SK-N-SH treated with all-trans-retinoic acid at 6 μM for 48 hours (cell line): ENCODE data around the gene MAML3.

Experiments used
- ARNTL ChIP-seq: fragments of 450-650 bp; formaldehyde crosslinking; IDR thresholded peaks from 2 replicates; pipeline ENCODE4 v1.5.0; 2020; ENCODE audit warnings: low read depth, mild to moderate bottlenecking, moderate library complexity, borderline replicate concordance
- ISL1 ChIP-seq: fragments of 250-450 bp; sonication (Bioruptor Pico); IDR thresholded peaks from 2 replicates; pipeline ENCODE4 v2.1.2; 2022; ENCODE audit warnings: mild to moderate bottlenecking, moderate library complexity
- SNAI2 ChIP-seq: fragments of 250-450 bp; sonication (Bioruptor Pico); IDR thresholded peaks from 2 replicates; pipeline ENCODE4 v1.5.0; 2020; ENCODE audit warnings: mild to moderate bottlenecking, moderate library complexity
- TCF4 ChIP-seq: fragments of 250-450 bp; sonication (Bioruptor Pico); IDR thresholded peaks from 2 replicates; pipeline ENCODE4 v1.8.0; 2021; ENCODE audit warnings: mild to moderate bottlenecking, moderate library complexity, borderline replicate concordance
- ZC3H10 ChIP-seq: fragments of 250-450 bp; sonication (Bioruptor Pico); IDR thresholded peaks from 2 replicates; pipeline ENCODE4 v1.5.1; 2021; ENCODE audit warnings: mild to moderate bottlenecking, moderate library complexity
- ZFP3 ChIP-seq: fragments of 250-450 bp; sonication (Bioruptor Pico); IDR thresholded peaks from 2 replicates; pipeline ENCODE4 v1.5.0; 2020; ENCODE audit warnings: mild to moderate bottlenecking, moderate library complexity
- ZFP30 ChIP-seq: fragments of 450-650 bp; formaldehyde crosslinking; IDR thresholded peaks from 2 replicates; pipeline ENCODE4 v1.5.0; 2022; ENCODE audit warnings: mild to moderate bottlenecking, moderate library complexity
- ZNF565 ChIP-seq: fragments of 450-650 bp; formaldehyde crosslinking; conservative IDR thresholded peaks from 2 replicates; pipeline ENCODE4 v1.5.0; 2020; ENCODE audit warnings: low read depth, mild to moderate bottlenecking, moderate library complexity
- TF ChIP-seq, protein P1 (sequence below): fragments of 250-450 bp; sonication (Bioruptor Pico); IDR thresholded peaks from 2 replicates; pipeline ENCODE4 v1.5.0; 2020; ENCODE audit warnings: mild to moderate bottlenecking, moderate library complexity
- TF ChIP-seq, protein P2 (sequence below): fragments of 250-450 bp; sonication (Bioruptor Pico); IDR thresholded peaks from 2 replicates; pipeline ENCODE4 v1.8.0; 2020; ENCODE audit warnings: mild to moderate bottlenecking, moderate library complexity, borderline replicate concordance
- TF ChIP-seq, protein P3 (sequence below): fragments of 250-450 bp; sonication (Bioruptor Pico); IDR thresholded peaks from 2 replicates; pipeline ENCODE4 v1.5.1; 2021; ENCODE audit warnings: mild to moderate bottlenecking, moderate library complexity

DNA sequence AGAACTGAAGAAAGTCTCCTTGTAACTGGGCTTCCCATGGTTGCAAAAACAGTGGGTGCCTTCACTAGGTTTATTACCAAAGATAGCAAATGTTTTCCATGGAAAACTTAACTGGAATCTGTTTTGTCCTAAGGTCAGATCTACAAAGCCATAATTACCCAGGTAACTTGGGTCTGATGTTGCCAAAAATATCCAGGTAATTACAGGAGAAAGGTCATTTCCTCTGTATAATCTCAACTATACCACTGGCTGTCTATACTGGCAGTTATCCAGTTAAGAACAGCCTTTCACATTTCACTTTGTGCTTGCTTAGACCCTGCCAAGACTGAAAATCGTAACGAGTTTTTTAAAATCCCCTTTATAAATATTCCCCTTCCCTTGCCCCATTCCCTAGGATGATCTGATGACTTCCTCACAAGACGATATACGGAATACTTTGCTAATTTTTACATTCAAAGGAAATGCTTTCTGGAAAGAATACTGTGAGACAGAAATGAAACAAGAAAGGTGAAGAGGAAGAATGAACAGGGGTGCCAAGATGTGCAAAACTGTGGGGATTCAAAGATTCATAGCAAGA lies 105.5 kb downstream of the MAML3 start:
- TF ChIP-seq, protein P1, sequence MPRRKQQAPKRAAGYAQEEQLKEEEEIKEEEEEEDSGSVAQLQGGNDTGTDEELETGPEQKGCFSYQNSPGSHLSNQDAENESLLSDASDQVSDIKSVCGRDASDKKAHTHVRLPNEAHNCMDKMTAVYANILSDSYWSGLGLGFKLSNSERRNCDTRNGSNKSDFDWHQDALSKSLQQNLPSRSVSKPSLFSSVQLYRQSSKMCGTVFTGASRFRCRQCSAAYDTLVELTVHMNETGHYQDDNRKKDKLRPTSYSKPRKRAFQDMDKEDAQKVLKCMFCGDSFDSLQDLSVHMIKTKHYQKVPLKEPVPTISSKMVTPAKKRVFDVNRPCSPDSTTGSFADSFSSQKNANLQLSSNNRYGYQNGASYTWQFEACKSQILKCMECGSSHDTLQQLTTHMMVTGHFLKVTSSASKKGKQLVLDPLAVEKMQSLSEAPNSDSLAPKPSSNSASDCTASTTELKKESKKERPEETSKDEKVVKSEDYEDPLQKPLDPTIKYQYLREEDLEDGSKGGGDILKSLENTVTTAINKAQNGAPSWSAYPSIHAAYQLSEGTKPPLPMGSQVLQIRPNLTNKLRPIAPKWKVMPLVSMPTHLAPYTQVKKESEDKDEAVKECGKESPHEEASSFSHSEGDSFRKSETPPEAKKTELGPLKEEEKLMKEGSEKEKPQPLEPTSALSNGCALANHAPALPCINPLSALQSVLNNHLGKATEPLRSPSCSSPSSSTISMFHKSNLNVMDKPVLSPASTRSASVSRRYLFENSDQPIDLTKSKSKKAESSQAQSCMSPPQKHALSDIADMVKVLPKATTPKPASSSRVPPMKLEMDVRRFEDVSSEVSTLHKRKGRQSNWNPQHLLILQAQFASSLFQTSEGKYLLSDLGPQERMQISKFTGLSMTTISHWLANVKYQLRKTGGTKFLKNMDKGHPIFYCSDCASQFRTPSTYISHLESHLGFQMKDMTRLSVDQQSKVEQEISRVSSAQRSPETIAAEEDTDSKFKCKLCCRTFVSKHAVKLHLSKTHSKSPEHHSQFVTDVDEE: no peak
- TF ChIP-seq, protein P2, sequence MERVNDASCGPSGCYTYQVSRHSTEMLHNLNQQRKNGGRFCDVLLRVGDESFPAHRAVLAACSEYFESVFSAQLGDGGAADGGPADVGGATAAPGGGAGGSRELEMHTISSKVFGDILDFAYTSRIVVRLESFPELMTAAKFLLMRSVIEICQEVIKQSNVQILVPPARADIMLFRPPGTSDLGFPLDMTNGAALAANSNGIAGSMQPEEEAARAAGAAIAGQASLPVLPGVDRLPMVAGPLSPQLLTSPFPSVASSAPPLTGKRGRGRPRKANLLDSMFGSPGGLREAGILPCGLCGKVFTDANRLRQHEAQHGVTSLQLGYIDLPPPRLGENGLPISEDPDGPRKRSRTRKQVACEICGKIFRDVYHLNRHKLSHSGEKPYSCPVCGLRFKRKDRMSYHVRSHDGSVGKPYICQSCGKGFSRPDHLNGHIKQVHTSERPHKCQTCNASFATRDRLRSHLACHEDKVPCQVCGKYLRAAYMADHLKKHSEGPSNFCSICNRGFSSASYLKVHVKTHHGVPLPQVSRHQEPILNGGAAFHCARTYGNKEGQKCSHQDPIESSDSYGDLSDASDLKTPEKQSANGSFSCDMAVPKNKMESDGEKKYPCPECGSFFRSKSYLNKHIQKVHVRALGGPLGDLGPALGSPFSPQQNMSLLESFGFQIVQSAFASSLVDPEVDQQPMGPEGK (CRISPR knock-in tag): no peak
- TF ChIP-seq ARNTL (no peak), ZFP3 (CRISPR knock-in tag) (no peak), ZNF565 (CRISPR knock-in tag) (no peak), ZC3H10 (CRISPR knock-in tag) (no peak), TCF4 (CRISPR knock-in tag) (no peak), SNAI2 (no peak), ZFP30 (no peak), ISL1 (CRISPR knock-in tag) (no peak)
- TF ChIP-seq, protein P3, sequence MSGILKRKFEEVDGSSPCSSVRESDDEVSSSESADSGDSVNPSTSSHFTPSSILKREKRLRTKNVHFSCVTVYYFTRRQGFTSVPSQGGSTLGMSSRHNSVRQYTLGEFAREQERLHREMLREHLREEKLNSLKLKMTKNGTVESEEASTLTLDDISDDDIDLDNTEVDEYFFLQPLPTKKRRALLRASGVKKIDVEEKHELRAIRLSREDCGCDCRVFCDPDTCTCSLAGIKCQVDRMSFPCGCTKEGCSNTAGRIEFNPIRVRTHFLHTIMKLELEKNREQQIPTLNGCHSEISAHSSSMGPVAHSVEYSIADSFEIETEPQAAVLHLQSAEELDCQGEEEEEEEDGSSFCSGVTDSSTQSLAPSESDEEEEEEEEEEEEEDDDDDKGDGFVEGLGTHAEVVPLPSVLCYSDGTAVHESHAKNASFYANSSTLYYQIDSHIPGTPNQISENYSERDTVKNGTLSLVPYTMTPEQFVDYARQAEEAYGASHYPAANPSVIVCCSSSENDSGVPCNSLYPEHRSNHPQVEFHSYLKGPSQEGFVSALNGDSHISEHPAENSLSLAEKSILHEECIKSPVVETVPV (CRISPR knock-in tag): no peak
